Measurements from ENCODE around the gene CCR3.

CCR3 gene

DNA sequence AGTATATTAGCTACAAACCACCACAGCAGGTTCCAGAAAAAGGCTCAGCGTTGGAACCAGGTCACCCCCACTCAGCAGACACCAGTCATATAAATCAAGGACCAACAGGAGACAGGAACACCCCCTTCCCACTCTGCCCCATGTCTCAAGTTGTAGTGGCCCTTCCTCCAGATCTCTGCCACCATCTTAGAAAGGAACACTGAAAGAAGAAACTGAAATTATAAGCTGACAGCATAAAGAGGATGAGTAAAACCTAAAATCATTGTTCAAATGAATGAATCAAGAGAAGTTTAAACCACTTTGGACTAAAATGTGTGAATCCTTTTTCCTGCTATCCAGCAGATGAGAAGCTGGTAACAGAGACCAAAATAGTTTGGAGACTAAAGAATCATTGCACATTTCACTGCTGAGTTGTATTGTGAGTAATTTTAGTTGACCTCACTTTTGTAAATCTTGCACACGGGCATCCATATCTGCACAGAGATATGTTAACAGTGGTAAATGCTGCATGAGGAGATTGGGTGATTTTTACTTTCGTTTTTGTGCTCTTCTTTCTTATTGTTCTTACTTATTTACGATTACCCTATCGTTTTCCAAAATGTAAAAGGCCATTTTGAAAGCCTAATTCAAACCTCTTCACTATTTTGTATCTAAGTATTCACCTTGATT lies 19.8 kb downstream of the CCR3 start:
- H3K79me2 ChIP-seq = no peaks in the 10 kb centered on the region
- H3K9me3 ChIP-seq (ENCODE audit: control insufficient read depth, low read length) = no peaks in the 10 kb centered on the region
- TF ChIP-seq, protein P1, sequence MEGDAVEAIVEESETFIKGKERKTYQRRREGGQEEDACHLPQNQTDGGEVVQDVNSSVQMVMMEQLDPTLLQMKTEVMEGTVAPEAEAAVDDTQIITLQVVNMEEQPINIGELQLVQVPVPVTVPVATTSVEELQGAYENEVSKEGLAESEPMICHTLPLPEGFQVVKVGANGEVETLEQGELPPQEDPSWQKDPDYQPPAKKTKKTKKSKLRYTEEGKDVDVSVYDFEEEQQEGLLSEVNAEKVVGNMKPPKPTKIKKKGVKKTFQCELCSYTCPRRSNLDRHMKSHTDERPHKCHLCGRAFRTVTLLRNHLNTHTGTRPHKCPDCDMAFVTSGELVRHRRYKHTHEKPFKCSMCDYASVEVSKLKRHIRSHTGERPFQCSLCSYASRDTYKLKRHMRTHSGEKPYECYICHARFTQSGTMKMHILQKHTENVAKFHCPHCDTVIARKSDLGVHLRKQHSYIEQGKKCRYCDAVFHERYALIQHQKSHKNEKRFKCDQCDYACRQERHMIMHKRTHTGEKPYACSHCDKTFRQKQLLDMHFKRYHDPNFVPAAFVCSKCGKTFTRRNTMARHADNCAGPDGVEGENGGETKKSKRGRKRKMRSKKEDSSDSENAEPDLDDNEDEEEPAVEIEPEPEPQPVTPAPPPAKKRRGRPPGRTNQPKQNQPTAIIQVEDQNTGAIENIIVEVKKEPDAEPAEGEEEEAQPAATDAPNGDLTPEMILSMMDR (IDR thresholded peaks at IDR 0.05) = no peak
- no peak overlapping the region for H3K9ac ChIP-seq
- H3K27me3 ChIP-seq (ENCODE audit: control insufficient read depth, insufficient read depth, low read length) = no peaks in the 10 kb centered on the region
- no peak overlapping the region for H3K4me2 ChIP-seq (ENCODE audit: low read length)
- no peaks in the 10 kb centered on the region for H3K4me1 ChIP-seq
- no peak overlapping the region for H3K27ac ChIP-seq
- H3K4me3 ChIP-seq (ENCODE audit: low read depth, low read length) = no peak overlapping the region
- no peaks in the 10 kb centered on the region for H3K36me3 ChIP-seq (ENCODE audit: control insufficient read depth, insufficient read depth, low read length)
- no peak overlapping the region for H2AFZ ChIP-seq

DNA sequence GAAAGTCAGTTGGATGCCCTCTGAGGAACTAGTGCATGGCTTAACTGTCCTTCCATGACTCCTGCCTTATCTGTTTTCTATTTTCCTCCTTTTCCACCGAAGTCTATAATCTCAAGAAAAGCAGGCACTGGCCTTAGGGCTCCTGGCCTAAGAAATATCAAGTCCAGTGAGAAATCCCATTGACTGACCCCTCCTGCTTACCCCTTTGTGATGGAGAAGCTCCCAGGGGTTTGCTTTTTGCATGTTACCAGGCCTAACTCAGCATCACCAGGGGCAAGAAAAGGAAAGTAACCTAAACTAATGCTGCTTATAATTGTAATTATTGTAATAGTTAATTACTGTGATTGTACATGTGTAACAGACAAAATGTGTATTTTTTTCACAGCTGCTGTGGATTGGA lies 21.7 kb downstream of the CCR3 start:
- H3K4me3 ChIP-seq (ENCODE audit: low read depth, low read length) = no peak overlapping the region
- no peaks in the 10 kb centered on the region for H3K27me3 ChIP-seq (ENCODE audit: control insufficient read depth, insufficient read depth, low read length)
- TF ChIP-seq, protein P1 (IDR thresholded peaks at IDR 0.05) = no peak

DNA sequence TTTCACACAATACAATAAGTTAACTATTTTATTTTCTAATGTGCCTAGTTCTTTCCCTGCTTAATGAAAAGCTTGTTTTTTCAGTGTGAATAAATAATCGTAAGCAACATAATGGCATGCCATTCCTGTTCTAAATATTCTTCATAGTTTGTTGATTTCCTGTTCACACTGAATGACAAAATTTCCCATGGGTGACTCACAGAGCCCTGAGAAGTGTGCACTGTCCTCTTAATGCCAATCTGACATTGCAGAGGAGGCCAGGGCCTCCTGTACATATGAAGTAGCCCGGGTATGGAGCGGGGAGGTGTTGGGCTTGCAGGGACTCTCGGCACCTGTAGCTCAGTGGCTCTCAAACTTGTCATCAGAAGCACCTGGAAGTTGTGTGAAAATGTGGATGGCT lies 24.3 kb downstream of the CCR3 start:
- H3K79me2 ChIP-seq = no peaks in the 10 kb centered on the region
- H3K4me3 ChIP-seq (ENCODE audit: low read depth, low read length) = no peak overlapping the region
- H3K4me1 ChIP-seq = no peaks in the 10 kb centered on the region
- no peak overlapping the region for H3K9ac ChIP-seq
- TF ChIP-seq, protein P1 (IDR thresholded peaks at IDR 0.05) = no peak
- no peak overlapping the region for H2AFZ ChIP-seq
- no peak overlapping the region for H3K4me2 ChIP-seq (ENCODE audit: low read length)
- no peaks in the 10 kb centered on the region for H3K9me3 ChIP-seq (ENCODE audit: control insufficient read depth, low read length)
- H3K36me3 ChIP-seq (ENCODE audit: control insufficient read depth, insufficient read depth, low read length) = no peaks in the 10 kb centered on the region
- H3K27ac ChIP-seq = no peak overlapping the region
- H3K27me3 ChIP-seq (ENCODE audit: control insufficient read depth, insufficient read depth, low read length) = no peaks in the 10 kb centered on the region

More for the DNA sequence above, 21.7 kb downstream of the CCR3 start:
- no peak overlapping the region for H3K27ac ChIP-seq
- H3K36me3 ChIP-seq (ENCODE audit: control insufficient read depth, insufficient read depth, low read length) = no peaks in the 10 kb centered on the region
- H3K4me1 ChIP-seq = no peaks in the 10 kb centered on the region
- no peaks in the 10 kb centered on the region for H3K79me2 ChIP-seq
- H3K9ac ChIP-seq = no peak overlapping the region
- H3K9me3 ChIP-seq (ENCODE audit: control insufficient read depth, low read length) = no peaks in the 10 kb centered on the region
- no peak overlapping the region for H3K4me2 ChIP-seq (ENCODE audit: low read length)
- no peak overlapping the region for H2AFZ ChIP-seq

DNA sequence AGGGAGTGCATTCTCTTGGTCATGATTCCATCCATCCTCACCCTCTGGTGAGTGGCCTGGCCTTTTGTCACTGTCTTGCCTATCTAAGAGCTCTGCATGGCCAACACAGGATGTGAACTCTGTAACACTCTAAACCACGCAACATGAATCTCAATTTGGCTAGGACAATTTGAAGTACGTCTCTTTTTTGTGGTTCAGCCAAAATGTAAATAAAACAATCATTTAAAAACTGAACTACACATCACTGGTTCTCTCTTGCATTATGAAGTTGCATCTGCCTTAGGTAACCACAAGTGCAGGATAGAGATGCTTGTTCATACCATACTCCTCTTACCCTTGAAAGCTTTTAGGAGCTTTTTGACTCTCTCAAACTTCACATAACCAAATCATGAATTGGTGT lies 27.3 kb downstream of the CCR3 start:
- Histone ChIP-seq H3K36me3 (ENCODE audit: control insufficient read depth, insufficient read depth, low read length) (no peaks in the 10 kb centered on the region), H3K4me1 (no peaks in the 10 kb centered on the region), H3K79me2 (no peaks in the 10 kb centered on the region), H3K27ac (no peak overlapping the region), H3K9ac (no peak overlapping the region), H3K9me3 (ENCODE audit: control insufficient read depth, low read length) (no peaks in the 10 kb centered on the region), H3K4me3 (ENCODE audit: low read depth, low read length) (no peak overlapping the region), H3K4me2 (ENCODE audit: low read length) (no peak overlapping the region), H2AFZ (no peak overlapping the region), H3K27me3 (ENCODE audit: control insufficient read depth, insufficient read depth, low read length) (no peaks in the 10 kb centered on the region)
- TF ChIP-seq, protein P1 (IDR thresholded peaks at IDR 0.05) = no peak

DNA sequence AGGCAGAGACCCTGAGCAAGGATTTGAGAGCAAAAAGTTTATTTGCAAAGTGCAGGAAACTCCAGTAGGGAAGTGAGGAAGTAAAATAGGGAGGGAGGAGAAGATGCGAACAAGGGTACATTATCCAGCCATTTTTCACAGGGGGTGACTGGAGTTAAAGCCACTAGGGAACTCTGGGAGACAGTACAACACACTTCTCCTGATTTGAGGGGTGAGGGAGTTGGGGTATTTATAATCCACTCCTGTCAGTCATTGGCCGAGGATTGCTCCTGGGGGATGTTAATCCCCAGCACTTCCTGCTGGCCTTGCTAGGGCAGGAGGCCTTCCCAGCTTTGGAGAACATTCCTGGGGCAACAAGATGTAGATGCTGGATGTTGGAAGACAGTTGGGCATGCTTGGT lies 28.2 kb downstream of the CCR3 start:
- TF ChIP-seq, protein P1 (IDR thresholded peaks at IDR 0.05) = no peak
- no peaks in the 10 kb centered on the region for H3K79me2 ChIP-seq
- H3K4me3 ChIP-seq (ENCODE audit: low read depth, low read length) = no peak overlapping the region
- no peaks in the 10 kb centered on the region for H3K27me3 ChIP-seq (ENCODE audit: control insufficient read depth, insufficient read depth, low read length)
- no peaks in the 10 kb centered on the region for H3K36me3 ChIP-seq (ENCODE audit: control insufficient read depth, insufficient read depth, low read length)
- no peaks in the 10 kb centered on the region for H3K9me3 ChIP-seq (ENCODE audit: control insufficient read depth, low read length)
- no peak overlapping the region for H3K9ac ChIP-seq
- no peak overlapping the region for H2AFZ ChIP-seq
- no peaks in the 10 kb centered on the region for H3K4me1 ChIP-seq
- no peak overlapping the region for H3K27ac ChIP-seq
- H3K4me2 ChIP-seq (ENCODE audit: low read length) = no peak overlapping the region
